ENCODE results near the gene RREB1. TPM values are rescaled to one million over a fixed set of nuclear protein-coding genes. Genes with fewer than 3 reads are reported as not detected.

Gene RREB1
- total RNA-seq, 6 donors from 2014 or later: 44.2 to 112 (median 60.5) TPM

DNA sequence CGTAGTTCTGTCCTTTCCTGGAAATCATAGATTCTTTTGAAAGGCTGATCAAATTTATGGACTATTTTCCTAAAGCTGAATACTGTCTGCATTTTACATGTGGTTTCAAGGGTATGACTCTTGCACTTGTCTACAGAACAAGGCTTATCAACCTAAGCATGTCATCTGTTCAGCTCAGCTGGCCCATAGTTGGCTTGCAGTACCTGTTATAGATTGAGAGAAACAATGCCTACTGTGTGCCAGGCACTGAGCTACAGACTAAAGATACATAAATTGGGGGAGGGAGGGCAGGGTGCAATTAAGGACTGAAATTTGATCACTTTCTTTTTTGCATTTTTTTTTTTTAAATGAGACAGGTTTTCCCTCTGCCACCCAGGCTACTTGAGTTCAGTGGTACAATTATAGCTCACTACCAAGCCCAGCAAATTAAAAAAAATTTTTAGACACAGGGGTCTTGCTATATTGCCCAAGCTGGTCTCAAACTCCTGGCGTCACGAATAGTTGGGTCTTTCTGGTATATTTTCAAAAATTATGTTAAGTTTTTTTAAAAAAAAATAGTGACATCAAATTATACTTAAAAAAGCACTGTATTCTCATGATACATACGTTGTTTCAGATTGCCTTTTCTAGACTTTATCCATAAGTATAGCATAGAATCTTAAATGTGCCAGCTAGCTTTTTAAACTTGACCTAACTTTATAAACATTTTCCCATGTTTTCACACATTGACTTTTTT, 52.2 kb downstream of the RREB1 start:
- Histone ChIP-seq H3K27ac (no peak overlapping the region), H3K4me3 (no peak overlapping the region), H3K4me1 (peaks cover 42 to 76% (median 52%) of the 10 kb centered on the region in 4 donors), H3K36me3 (no peaks in the 10 kb centered on the region), H3K27me3 (no peaks in the 10 kb centered on the region), H3K9me3 (no peaks in the 10 kb centered on the region)
- DNase-seq (no peak), ATAC-seq (ENCODE audit: low FRiP score in 2 of 2) (no peak)
- WGBS, 2 donors: 94 to 96% methylated on average over 4 of the region's 4 CpGs
- TF ChIP-seq POLR2AphosphoS5 (IDR thresholded peaks at IDR 0.05) (no peak), POLR2A (IDR thresholded peaks at IDR 0.05) (no peak), EP300 (IDR thresholded peaks at IDR 0.05) (no peak)
- TF ChIP-seq, protein P1, sequence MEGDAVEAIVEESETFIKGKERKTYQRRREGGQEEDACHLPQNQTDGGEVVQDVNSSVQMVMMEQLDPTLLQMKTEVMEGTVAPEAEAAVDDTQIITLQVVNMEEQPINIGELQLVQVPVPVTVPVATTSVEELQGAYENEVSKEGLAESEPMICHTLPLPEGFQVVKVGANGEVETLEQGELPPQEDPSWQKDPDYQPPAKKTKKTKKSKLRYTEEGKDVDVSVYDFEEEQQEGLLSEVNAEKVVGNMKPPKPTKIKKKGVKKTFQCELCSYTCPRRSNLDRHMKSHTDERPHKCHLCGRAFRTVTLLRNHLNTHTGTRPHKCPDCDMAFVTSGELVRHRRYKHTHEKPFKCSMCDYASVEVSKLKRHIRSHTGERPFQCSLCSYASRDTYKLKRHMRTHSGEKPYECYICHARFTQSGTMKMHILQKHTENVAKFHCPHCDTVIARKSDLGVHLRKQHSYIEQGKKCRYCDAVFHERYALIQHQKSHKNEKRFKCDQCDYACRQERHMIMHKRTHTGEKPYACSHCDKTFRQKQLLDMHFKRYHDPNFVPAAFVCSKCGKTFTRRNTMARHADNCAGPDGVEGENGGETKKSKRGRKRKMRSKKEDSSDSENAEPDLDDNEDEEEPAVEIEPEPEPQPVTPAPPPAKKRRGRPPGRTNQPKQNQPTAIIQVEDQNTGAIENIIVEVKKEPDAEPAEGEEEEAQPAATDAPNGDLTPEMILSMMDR (IDR thresholded peaks at IDR 0.05): no peak

DNA sequence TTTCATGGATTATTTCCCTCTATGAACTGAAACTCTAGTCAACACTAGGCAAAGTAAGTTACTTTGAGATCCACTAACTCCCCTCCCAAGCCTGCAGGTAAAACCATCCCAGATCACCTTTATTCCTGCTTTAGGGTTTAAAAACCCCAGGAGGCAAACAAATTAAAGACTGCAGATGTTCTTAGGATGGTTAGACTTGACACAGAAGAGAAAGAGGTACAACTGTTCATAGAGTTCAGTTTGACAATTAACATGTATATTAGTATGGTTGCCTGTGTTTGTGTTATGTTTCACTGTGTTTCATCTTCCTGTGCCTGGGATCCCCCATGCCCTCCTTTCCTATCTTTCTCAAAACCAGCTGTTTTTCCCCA, 53.5 kb downstream of the RREB1 start:
- DNase-seq (no peak), ATAC-seq (ENCODE audit: low FRiP score in 2 of 2) (no peak)
- Histone ChIP-seq H3K27ac (no peak overlapping the region), H3K9me3 (no peaks in the 10 kb centered on the region), H3K4me3 (no peak overlapping the region), H3K27me3 (no peaks in the 10 kb centered on the region), H3K36me3 (no peaks in the 10 kb centered on the region), H3K4me1 (peaks cover 43 to 76% (median 53%) of the 10 kb centered on the region in 4 donors)
- TF ChIP-seq POLR2A (IDR thresholded peaks at IDR 0.05) (no peak), EP300 (IDR thresholded peaks at IDR 0.05) (no peak), POLR2AphosphoS5 (IDR thresholded peaks at IDR 0.05) (no peak)
- TF ChIP-seq, protein P1 (IDR thresholded peaks at IDR 0.05): no peak

DNA sequence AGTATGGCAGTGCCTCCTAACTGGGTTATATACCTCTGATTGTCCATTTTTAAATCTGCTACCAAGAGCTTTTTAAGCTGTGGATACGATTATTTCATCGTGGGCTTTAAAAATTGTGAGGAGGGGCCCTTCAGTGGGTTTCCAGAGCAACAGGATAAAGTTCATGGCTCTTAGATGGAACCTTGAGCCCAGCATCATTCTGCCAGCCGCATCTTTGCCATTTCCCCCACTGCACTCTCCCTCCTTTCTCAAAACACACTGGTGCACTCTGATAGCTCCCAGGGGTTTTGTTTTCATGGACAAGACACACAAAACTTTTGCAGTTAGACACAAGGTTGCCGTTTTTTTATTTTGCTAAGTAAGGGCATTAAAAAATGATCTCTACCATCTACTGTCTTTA, 54.1 kb downstream of the RREB1 start:
- Histone ChIP-seq H3K4me3 (no peak overlapping the region), H3K4me1 (peaks cover 43 to 76% (median 53%) of the 10 kb centered on the region in 4 donors), H3K36me3 (no peaks in the 10 kb centered on the region), H3K27ac (no peak overlapping the region), H3K9me3 (no peaks in the 10 kb centered on the region), H3K27me3 (no peaks in the 10 kb centered on the region)
- DNase-seq (no peak), ATAC-seq (ENCODE audit: low FRiP score in 2 of 2) (no peak)
- 79 to 86% methylated on average over 4 of the region's 4 CpGs for WGBS, 2 donors
- TF ChIP-seq POLR2AphosphoS5 (IDR thresholded peaks at IDR 0.05): no peak
- TF ChIP-seq, protein P1 (IDR thresholded peaks at IDR 0.05): no peak

DNA sequence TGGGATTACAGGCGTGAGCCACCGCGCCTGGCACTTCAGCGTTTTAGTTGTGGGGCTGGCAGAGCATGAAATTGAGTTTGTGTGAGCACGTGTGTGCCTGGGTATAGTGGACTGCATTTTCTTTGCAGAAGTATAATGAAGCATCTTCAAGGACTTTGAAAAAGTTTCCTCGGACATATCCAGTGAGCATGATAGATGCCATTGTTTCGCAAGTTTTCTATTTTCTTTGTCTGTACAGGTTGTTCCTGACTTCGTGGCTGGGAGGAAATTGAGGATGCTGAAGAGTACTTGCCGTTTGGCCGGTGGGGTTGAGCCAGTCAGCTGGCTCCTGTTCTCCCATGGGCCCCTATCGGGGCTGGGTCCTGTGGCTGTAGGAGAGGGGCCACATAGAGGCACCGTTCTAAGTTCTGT, 55.9 kb downstream of the RREB1 start:
- peaks cover 52 to 77% (median 60%) of the 10 kb centered on the region in 4 donors for H3K4me1 ChIP-seq
- 62 to 77% methylated on average over 12 of the region's 12 CpGs for WGBS, 2 donors
- no peak for DNase-seq

More for the DNA sequence above, 55.9 kb downstream of the RREB1 start:
- no peaks in the 10 kb centered on the region for H3K9me3 ChIP-seq
- no peak for ATAC-seq (ENCODE audit: low FRiP score in 2 of 2)
- no peaks in the 10 kb centered on the region for H3K36me3 ChIP-seq
- TF ChIP-seq EP300 (IDR thresholded peaks at IDR 0.05): no peak
- TF ChIP-seq POLR2A (IDR thresholded peaks at IDR 0.05): no peak
- TF ChIP-seq POLR2AphosphoS5 (IDR thresholded peaks at IDR 0.05): no peak
- TF ChIP-seq, protein P1 (IDR thresholded peaks at IDR 0.05): no peak
- H3K27me3 ChIP-seq: no peaks in the 10 kb centered on the region
- H3K27ac ChIP-seq: peak overlapping the region in 2 of 4 donors; percentile 30 to 77
- no peak overlapping the region for H3K4me3 ChIP-seq

Data from upper lobe of left lung (tissue), 6 donors.